SK-N-SH (cell line): ENCODE measurements around the gene MSANTD3. TPM values are rescaled to one million over a fixed set of nuclear protein-coding genes. Genes with fewer than 3 reads are reported as not detected.

Source experiments
- CTCF ChIA-PET: fragments of 300-600, 350-600 bp; formaldehyde crosslinking; extraction: SDS; loops from one replicate; lab custom pipeline; 2021; lab: Yijun Ruan, JAX
- POLR2A ChIA-PET: fragments of 350-600 bp; sonication (Branson Sonifier 250); formaldehyde crosslinking; extraction: SDS; loops from one replicate; lab custom pipeline; 2020; ENCODE audit warnings: antibody characterized with exemption, inconsistent platforms; lab: Yijun Ruan, JAX
- DNase-seq: peaks from one replicate; pipeline ENCODE4 v3.0.0; 2012
- H2AFZ ChIP-seq: fragments of 200-600 bp; sonication (generic); 2 replicates; pipeline ENCODE4 v1.8.1; 2016; ENCODE audit warnings: antibody characterized with exemption, mild to moderate bottlenecking, low read depth
- H3F3A ChIP-seq: fragments of 200-600 bp; sonication (generic); replicated peaks from 2 replicates; pipeline ENCODE3; 2016; ENCODE audit warnings: antibody characterized with exemption, mild to moderate bottlenecking; ENCODE audit not compliant: insufficient read depth
- H3K27ac ChIP-seq, 2 experiments: fragments of 200-500 bp in 1 of 2; fragments of 200-600 bp in 1 of 2; sonication (Bioruptor generic) in 1 of 2; sonication (generic), shearing (Covaris generic) in 1 of 2; 2 replicates each; pipeline versions ENCODE4 v1.5.1 to v1.6.1; 2014 to 2016; ENCODE audit warnings: low read depth in 2 of 2, inconsistent platforms in 1 of 2, low read length in 1 of 2, mild to moderate bottlenecking in 1 of 2, mixed read lengths in 1 of 2
- H3K27me3 ChIP-seq: fragments of 200-600 bp; sonication (generic), shearing (Covaris generic); 2 replicates; pipeline ENCODE4 v1.6.1; 2016; ENCODE audit warnings: mixed run types; ENCODE audit not compliant: insufficient read depth
- H3K36me3 ChIP-seq, 2 experiments: fragments of 200-500 bp in 1 of 2; fragments of 200-600 bp in 1 of 2; sonication (Bioruptor generic) in 1 of 2; sonication (generic) in 1 of 2; replicated peaks in 1 of 2; 2 replicates each; pipeline versions ENCODE3 to v1.5.1; 2014 to 2016; ENCODE audit warnings: low read length in 1 of 2, mild to moderate bottlenecking in 1 of 2; ENCODE audit not compliant: insufficient read depth in 2 of 2, control insufficient read depth in 1 of 2
- H3K4me1 ChIP-seq, 2 experiments: fragments of 200-500 bp in 1 of 2; fragments of 200-600 bp in 1 of 2; sonication (Bioruptor generic) in 1 of 2; sonication (generic), shearing (Covaris generic) in 1 of 2; 2 replicates each; pipeline versions ENCODE4 v1.5.1 to v1.6.1; 2014 to 2016; ENCODE audit warnings: low read depth in 1 of 2, low read length in 1 of 2, mixed run types in 1 of 2; ENCODE audit not compliant: insufficient read depth in 2 of 2, control insufficient read depth in 1 of 2
- H3K4me2 ChIP-seq: fragments of 200-600 bp; sonication (generic), shearing (Covaris generic); 2 replicates; pipeline ENCODE4 v1.6.1; 2017; ENCODE audit warnings: mixed run types
- H3K4me3 ChIP-seq, 2 experiments: fragments of 200-500 bp in 1 of 2; fragments of 200-600 bp in 1 of 2; sonication (Bioruptor generic) in 1 of 2; sonication (generic), shearing (Covaris generic) in 1 of 2; 2 replicates each; pipeline versions ENCODE4 v1.5.1 to v1.8.1; 2014 to 2016; ENCODE audit warnings: low read depth in 2 of 2, inconsistent platforms in 1 of 2, low read length in 1 of 2, mild to moderate bottlenecking in 1 of 2, mixed read lengths in 1 of 2, moderate library complexity in 1 of 2
- H3K79me2 ChIP-seq: fragments of 200-600 bp; sonication (generic); 2 replicates; pipeline ENCODE4 v1.8.1; 2017; ENCODE audit warnings: mild to moderate bottlenecking; ENCODE audit not compliant: insufficient read depth
- H3K9ac ChIP-seq: fragments of 200-600 bp; sonication (generic); 2 replicates; pipeline ENCODE4 v1.6.1; 2017; ENCODE audit warnings: mixed run types
- H3K9me2 ChIP-seq: fragments of 200-600 bp; sonication (generic); 2 replicates; pipeline ENCODE4 v1.6.1; 2017; ENCODE audit warnings: mixed run types
- H3K9me3 ChIP-seq: fragments of 200-600 bp; sonication (generic); 2 replicates; pipeline ENCODE4 v1.6.1; 2017; ENCODE audit warnings: mixed run types, mild to moderate bottlenecking, moderate library complexity
- H4K20me1 ChIP-seq: fragments of 200-600 bp; sonication (generic); 2 replicates; pipeline ENCODE4 v1.6.1; 2017; ENCODE audit warnings: mild to moderate bottlenecking, mixed run types; ENCODE audit not compliant: insufficient read depth
- CHD2 ChIP-seq: fragments of 150-350 bp; IDR thresholded peaks from 2 replicates; pipeline ENCODE4 v1.6.1; 2018; ENCODE audit warnings: low read length; ENCODE audit not compliant: partially characterized antibody
- CTCF ChIP-seq: fragments of 200-600 bp; sonication (generic); IDR thresholded peaks from 2 replicates; pipeline ENCODE4 v1.6.1; 2017; ENCODE audit warnings: antibody characterized with exemption, mild to moderate bottlenecking, moderate library complexity
- ELF1 ChIP-seq: IDR thresholded peaks from 2 replicates; pipeline ENCODE4 v1.4.0; 2012
- EZH2phosphoT487 ChIP-seq: fragments of 200-600 bp; sonication (generic); IDR thresholded peaks from 2 replicates; pipeline ENCODE4 v1.6.1; 2017; ENCODE audit warnings: low read depth, mixed run types, mild to moderate bottlenecking, antibody characterized with exemption, moderate library complexity, borderline replicate concordance
- FOSL2 ChIP-seq: IDR thresholded peaks from 2 replicates; pipeline ENCODE4 v1.4.0; 2012; ENCODE audit warnings: low read depth, mild to moderate bottlenecking, moderate library complexity, borderline replicate concordance
- FOXJ3 ChIP-seq: sonication (generic); formaldehyde crosslinking; IDR thresholded peaks from 2 replicates; pipeline ENCODE4 v1.5.1; 2020; ENCODE audit warnings: mild to moderate bottlenecking, missing genetic modification reagents
- GATA2 ChIP-seq: sonication (generic); formaldehyde crosslinking; IDR thresholded peaks from 2 replicates; pipeline ENCODE4 v1.5.0; 2020; ENCODE audit warnings: mild to moderate bottlenecking, missing genetic modification reagents
- JUND ChIP-seq: IDR thresholded peaks from 2 replicates; pipeline ENCODE4 v1.4.0; 2012
- MAX ChIP-seq: IDR thresholded peaks from 2 replicates; pipeline ENCODE4 v1.4.0; 2012; ENCODE audit warnings: low read depth
- NFIC ChIP-seq: IDR thresholded peaks from 2 replicates; pipeline ENCODE4 v1.4.0; 2012; ENCODE audit warnings: borderline replicate concordance
- NRF1 ChIP-seq: IDR thresholded peaks from 2 replicates; pipeline ENCODE4 v1.6.1; 2012; ENCODE audit warnings: low read depth, mild to moderate bottlenecking, low read length
- RFX5 ChIP-seq: IDR thresholded peaks from 2 replicates; pipeline ENCODE4 v1.6.1; 2012; ENCODE audit warnings: mild to moderate bottlenecking, improper control_type of control experiment, low read length
- SMC3 ChIP-seq: IDR thresholded peaks from 2 replicates; pipeline ENCODE4 v1.6.1; 2012; ENCODE audit warnings: low read depth, low read length, improper control_type of control experiment
- TAF1 ChIP-seq: IDR thresholded peaks from 2 replicates; pipeline ENCODE4 v1.6.1; 2012; ENCODE audit warnings: low read depth, mild to moderate bottlenecking, low read length, moderate library complexity, borderline replicate concordance
- TCF12 ChIP-seq: IDR thresholded peaks from 2 replicates; pipeline ENCODE4 v1.4.0; 2012
- USF1 ChIP-seq: IDR thresholded peaks from 2 replicates; pipeline ENCODE4 v1.4.0; 2012; ENCODE audit warnings: low read depth, borderline replicate concordance
- YY1 ChIP-seq: IDR thresholded peaks from 2 replicates; pipeline ENCODE4 v1.4.0; 2012; ENCODE audit warnings: low read depth, mild to moderate bottlenecking
- ZBTB33 ChIP-seq: IDR thresholded peaks from 2 replicates; pipeline ENCODE4 v1.4.0; 2012; ENCODE audit warnings: low read depth, borderline replicate concordance
- WGBS: methylation state at CpG from one replicate; pipeline ENCODE4 v1.1.6; 2017; ENCODE audit warnings: low lambda C conversion rate; 5-methylcytosine and 5-hydroxymethylcytosine counted together
- polyA plus RNA-seq, 3 experiments: library from polyadenylated mRNA; depleted of rRNA; stranded (reverse); fragments of >200 nt; gene quantifications; 2 replicates each; pipeline ENCODE4 v1.2.3, GENCODE V29; 2012

The MSANTD3 gene
- polyA plus RNA-seq, 1 of the 3 experiments (the other 2 are of a cell fraction) = 48.3 TPM

- ChIA-PET POLR2A (no interaction called here), CTCF (no interaction called here)
These were observed 61.2 kb downstream of the MSANTD3 start for GRCh38 chr9:100488177-100488576.

GRCh38 chr9:100489836-100490235 lies 62.9 kb downstream of the MSANTD3 start:
- Histone ChIP-seq H3K36me3 (no peaks in the 10 kb centered on the region), H3K4me3 (no peak overlapping the region)
- 86% methylated on average over 4 of the region's 4 CpGs for WGBS
- no peak for TF ChIP-seq TCF12
- TF ChIP-seq USF1 = no peak
- TF ChIP-seq GATA2 (CRISPR knock-in tag) = no peak
- TF ChIP-seq JUND = no peak
- TF ChIP-seq TAF1 = no peak
- TF ChIP-seq CTCF = no peak
- TF ChIP-seq CHD2 = no peak
- no peak for TF ChIP-seq MAX
- no peak for TF ChIP-seq NRF1
- TF ChIP-seq, all 33 proteins: peak for 0
- no peaks in the 10 kb centered on the region for H4K20me1 ChIP-seq
- no peaks in the 10 kb centered on the region for H3K9me2 ChIP-seq
- DNase-seq = no peak
- H3K4me2 ChIP-seq = no peak overlapping the region
- no peak overlapping the region for H3K9ac ChIP-seq
- peaks cover 2 to 8% of the 10 kb centered on the region in 2 experiments; a peak in 2 of 4 replicates for H3K4me1 ChIP-seq
- H3K79me2 ChIP-seq = peaks cover 22% of the 10 kb centered on the region
- ChIA-PET CTCF (interaction anchor here (0.8 to 1.6 kb wide), 3 partner anchors 14 to 71 kb away, joined by 3 to 4 read pairs (median 3); no protein-coding TSS in a partner anchor), POLR2A (no interaction called here)
- H3K27me3 ChIP-seq = no peaks in the 10 kb centered on the region
- H3F3A ChIP-seq = no peaks in the 10 kb centered on the region
- H2AFZ ChIP-seq = no peak overlapping the region
- no peaks in the 10 kb centered on the region for H3K9me3 ChIP-seq
- H3K27ac ChIP-seq = no peak overlapping the region

More at GRCh38 chr9:100488177-100488576, 61.2 kb downstream of the MSANTD3 start:
- no peaks in the 10 kb centered on the region for H3K36me3 ChIP-seq
- no peaks in the 10 kb centered on the region for H3K27me3 ChIP-seq
- H3K27ac ChIP-seq = no peak overlapping the region
- peaks cover 2 to 8% of the 10 kb centered on the region in 2 experiments; a peak in 2 of 4 replicates for H3K4me1 ChIP-seq
- no peak overlapping the region for H3K9ac ChIP-seq
- 93% methylated on average over 1 of the region's 1 CpG for WGBS
- DNase-seq = no peak
- no peak overlapping the region for H3K4me2 ChIP-seq
- no peaks in the 10 kb centered on the region for H3F3A ChIP-seq
- H3K9me2 ChIP-seq = no peaks in the 10 kb centered on the region
- H3K4me3 ChIP-seq = no peak overlapping the region
- TF ChIP-seq TCF12 = no peak
- TF ChIP-seq MAX = no peak
- no peak for TF ChIP-seq SMC3
- no peak for TF ChIP-seq NFIC
- no peak for TF ChIP-seq YY1
- no peak for TF ChIP-seq ZBTB33
- no peak for TF ChIP-seq RFX5
- no peak for TF ChIP-seq ELF1
- no peak for TF ChIP-seq TAF1
- no peak for TF ChIP-seq EZH2phosphoT487
- no peak for TF ChIP-seq JUND
- TF ChIP-seq FOSL2 = no peak
- no peak for TF ChIP-seq FOXJ3 (CRISPR knock-in tag)
- no peaks in the 10 kb centered on the region for H4K20me1 ChIP-seq
- peaks cover 6% of the 10 kb centered on the region; the same call in 1 of the 2 replicates for H3K9me3 ChIP-seq
- peaks cover 28% of the 10 kb centered on the region for H3K79me2 ChIP-seq
- no peak overlapping the region for H2AFZ ChIP-seq
